Measurements from ENCODE around the gene SURF2.
A peak's percentile ranks its signal among the peaks of the same experiment; 100 is the strongest.

SURF2 gene

DNA sequence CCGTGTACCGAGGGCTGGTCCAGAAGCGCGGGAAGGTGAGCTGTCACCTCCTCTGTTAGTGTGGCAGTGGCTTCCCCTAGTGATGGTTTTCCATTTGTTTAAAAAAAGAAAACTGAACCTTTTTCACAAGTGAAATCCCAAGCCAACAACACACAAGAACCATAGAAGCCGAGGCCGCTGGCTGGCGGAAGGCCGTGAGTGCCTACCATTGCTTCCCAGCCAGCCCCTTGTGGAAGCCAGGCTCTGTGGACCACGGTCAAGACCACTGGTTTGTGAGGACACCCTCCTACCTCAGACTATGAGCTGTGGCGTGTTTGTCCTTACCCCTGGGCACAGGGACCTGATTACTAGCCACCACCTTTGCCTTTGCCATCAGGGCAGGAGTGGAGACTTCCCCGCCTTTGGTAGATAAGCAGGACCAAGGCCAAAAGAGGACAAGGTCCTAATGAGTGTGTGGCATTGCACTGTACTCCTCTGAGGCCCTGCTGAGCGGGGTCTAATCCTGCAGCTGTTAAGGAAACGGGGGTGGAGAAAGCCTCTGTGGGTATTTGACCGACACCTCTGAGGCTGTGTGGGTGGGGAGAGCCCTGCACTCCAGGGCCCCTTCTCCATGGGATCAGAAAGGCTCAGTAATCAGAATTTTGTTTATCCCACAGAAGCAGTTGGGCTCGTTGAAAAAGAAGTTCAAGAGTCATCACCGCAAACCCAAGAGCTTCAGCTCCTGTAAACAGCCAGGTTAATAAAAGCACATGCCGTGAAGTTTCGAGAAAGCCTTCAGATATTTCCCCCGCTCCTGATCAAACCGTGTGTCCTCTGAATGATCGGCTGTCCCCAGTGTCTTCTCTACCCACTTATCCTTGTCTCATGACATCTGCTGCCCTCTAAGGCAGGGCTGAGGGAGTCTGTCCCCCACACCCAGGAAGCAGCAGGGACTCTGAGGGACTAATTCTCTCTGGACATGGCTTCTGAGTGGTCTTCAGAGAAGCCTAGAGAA, 4.3 kb downstream of the SURF2 start:
- FAIRE-seq (no peak), DNase-seq (ENCODE audit: insufficient read length, low spot score) (no peak)
- 0 out of 2 replicates have a peak, but pooled peaks have one; percentile 11 for TF ChIP-seq POU2F2 (IDR thresholded peaks at IDR 0.05; ENCODE audit: low read depth, low read length)
- TF ChIP-seq SPI1 (IDR thresholded peaks at IDR 0.05; ENCODE audit: low read depth, low read length) = no peak

DNA sequence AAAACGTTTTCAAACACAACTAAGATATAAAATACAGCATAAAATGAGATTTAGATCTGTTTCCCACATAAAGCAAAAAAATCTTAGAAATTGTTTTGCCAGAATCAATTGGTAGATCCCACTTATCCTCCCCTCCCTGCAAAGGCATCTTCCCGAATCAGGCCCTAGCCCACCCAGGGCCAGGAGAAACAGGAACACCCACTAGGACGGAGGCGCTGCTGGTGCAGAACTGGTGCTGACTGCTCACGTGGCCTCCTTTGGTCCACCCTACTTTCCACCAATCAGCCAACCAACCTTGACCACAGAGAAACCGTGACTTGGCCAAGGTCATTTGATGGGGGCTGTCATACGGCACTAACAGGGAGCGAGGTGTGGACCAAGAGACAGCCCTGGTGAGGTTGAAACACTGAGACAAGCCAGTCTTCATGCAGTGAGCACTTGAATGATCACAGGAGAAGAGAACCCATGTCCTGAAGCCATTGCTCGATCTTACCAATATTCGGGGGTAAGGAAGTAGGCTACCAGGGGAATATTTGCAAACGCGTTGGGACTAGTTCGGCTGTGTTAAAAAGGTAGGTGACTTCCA, 5.2 kb downstream of the SURF2 start:
- FAIRE-seq = no peak
- TF ChIP-seq POU2F2 (IDR thresholded peaks at IDR 0.05; ENCODE audit: low read depth, low read length) = 0 out of 2 replicates have a peak, but pooled peaks have one; percentile 6
- no peak for TF ChIP-seq TAF1 (IDR thresholded peaks at IDR 0.05; ENCODE audit: low read depth, low read length)
- no peak for TF ChIP-seq PAX5 (IDR thresholded peaks at IDR 0.05; ENCODE audit: insufficient read depth, low read length, severe bottlenecking)
- TF ChIP-seq POLR2AphosphoS5 (IDR thresholded peaks at IDR 0.05; ENCODE audit: low read depth, low read length) = no peak; the same call in 1 of the 2 replicates
- no peak for TF ChIP-seq SPI1 (IDR thresholded peaks at IDR 0.05; ENCODE audit: low read depth, low read length)
- TF ChIP-seq POLR2A (IDR thresholded peaks at IDR 0.05; ENCODE audit: low read depth, low read length) = peak; percentile 51
- no peak for DNase-seq (ENCODE audit: insufficient read length, low spot score)

DNA sequence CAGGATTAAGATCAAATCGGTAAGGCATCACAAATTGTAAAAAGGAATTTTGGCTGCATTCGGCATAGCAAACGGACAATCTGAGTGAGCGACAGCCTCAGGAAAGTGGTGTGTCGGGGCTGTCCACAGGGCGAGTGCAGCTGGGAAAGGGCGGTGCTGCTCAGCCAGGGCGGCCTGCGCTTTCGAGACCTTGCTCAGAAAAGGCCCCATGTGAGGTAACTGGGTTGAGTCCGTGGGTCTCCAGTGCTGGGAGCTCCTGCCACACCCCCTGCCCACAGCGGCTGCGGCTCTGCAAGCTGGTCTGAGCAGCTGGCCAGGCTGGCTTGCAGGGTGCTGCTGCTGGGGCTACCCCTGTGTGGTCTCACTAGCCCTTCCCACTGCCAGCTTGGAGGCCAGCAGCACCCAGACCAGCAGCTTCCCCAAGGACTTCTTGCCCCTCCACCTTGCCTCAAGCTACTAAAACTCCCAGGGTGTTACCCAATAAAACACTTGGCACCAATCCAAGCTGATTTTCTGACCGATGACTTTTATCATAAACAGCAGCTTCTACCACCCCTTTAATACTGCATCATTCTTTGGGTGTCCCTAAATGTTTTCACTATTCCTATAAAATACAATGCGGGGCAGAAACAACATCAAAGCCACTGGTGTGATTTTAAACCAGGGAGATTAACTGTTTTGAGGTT, 6.2 kb downstream of the SURF2 start:
- DNase-seq (ENCODE audit: insufficient read length, low spot score) (no peak), FAIRE-seq (no peak)
- TF ChIP-seq POLR2AphosphoS5 (IDR thresholded peaks at IDR 0.05; ENCODE audit: low read depth, low read length) = peak; percentile 50; the same call in 1 of the 2 replicates
- TF ChIP-seq POLR2A (IDR thresholded peaks at IDR 0.05; ENCODE audit: low read depth, low read length) = no peak

GRCh38 chr9:133366435-133366834, 10.1 kb downstream of the SURF2 start:
- no peak for DNase-seq (ENCODE audit: insufficient read length, low spot score)
- no peak for FAIRE-seq
- no peak for TF ChIP-seq PAX5 (IDR thresholded peaks at IDR 0.05; ENCODE audit: insufficient read depth, low read length, severe bottlenecking)
- TF ChIP-seq TAF1 (IDR thresholded peaks at IDR 0.05; ENCODE audit: low read depth, low read length) = no peak
- no peak for TF ChIP-seq POLR2A (IDR thresholded peaks at IDR 0.05; ENCODE audit: low read depth, low read length)
- no peak for TF ChIP-seq POLR2AphosphoS5 (IDR thresholded peaks at IDR 0.05; ENCODE audit: low read depth, low read length)
- no peak for TF ChIP-seq POU2F2 (IDR thresholded peaks at IDR 0.05; ENCODE audit: low read depth, low read length)
- TF ChIP-seq SPI1 (IDR thresholded peaks at IDR 0.05; ENCODE audit: low read depth, low read length) = no peak

- FAIRE-seq = no peak
- DNase-seq (ENCODE audit: insufficient read length, low spot score) = no peak
- TF ChIP-seq POLR2A (IDR thresholded peaks at IDR 0.05; ENCODE audit: low read depth, low read length) (no peak), POLR2AphosphoS5 (IDR thresholded peaks at IDR 0.05; ENCODE audit: low read depth, low read length) (no peak), SPI1 (IDR thresholded peaks at IDR 0.05; ENCODE audit: low read depth, low read length) (no peak), TAF1 (IDR thresholded peaks at IDR 0.05; ENCODE audit: low read depth, low read length) (no peak), POU2F2 (IDR thresholded peaks at IDR 0.05; ENCODE audit: low read depth, low read length) (no peak), PAX5 (IDR thresholded peaks at IDR 0.05; ENCODE audit: insufficient read depth, low read length, severe bottlenecking) (no peak)
Measured at GRCh38 chr9:133367221-133367620, 10.9 kb downstream of the SURF2 start.

DNA sequence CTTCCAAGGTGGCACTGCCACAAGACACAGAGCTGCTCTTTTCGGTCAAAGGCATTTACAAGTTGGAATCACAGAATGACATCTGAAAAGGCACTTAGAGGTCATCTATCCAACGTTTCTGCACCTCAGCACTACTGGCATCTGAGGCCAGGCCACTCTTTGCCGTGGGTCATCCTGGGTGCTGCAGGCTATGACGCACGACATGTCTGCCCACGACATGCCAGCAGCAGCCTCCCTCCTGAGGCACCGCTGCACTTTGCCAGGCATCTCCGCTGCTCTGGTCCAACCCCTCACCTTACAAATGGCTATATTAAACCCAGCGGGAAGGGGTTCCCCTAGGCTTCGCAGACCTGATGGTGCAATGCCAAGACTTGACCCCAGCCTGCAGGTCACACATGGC, 11.4 kb downstream of the SURF2 start:
- FAIRE-seq (no peak), DNase-seq (ENCODE audit: insufficient read length, low spot score) (no peak)
- no peak for TF ChIP-seq POU2F2 (IDR thresholded peaks at IDR 0.05; ENCODE audit: low read depth, low read length)
- no peak for TF ChIP-seq POLR2AphosphoS5 (IDR thresholded peaks at IDR 0.05; ENCODE audit: low read depth, low read length)
- no peak for TF ChIP-seq POLR2A (IDR thresholded peaks at IDR 0.05; ENCODE audit: low read depth, low read length)

GRCh38 chr9:133368249-133368881, 12.0 kb downstream of the SURF2 start:
- TF ChIP-seq POLR2AphosphoS5 (IDR thresholded peaks at IDR 0.05; ENCODE audit: low read depth, low read length) (no peak), TAF1 (IDR thresholded peaks at IDR 0.05; ENCODE audit: low read depth, low read length) (no peak), POLR2A (IDR thresholded peaks at IDR 0.05; ENCODE audit: low read depth, low read length) (no peak), POU2F2 (IDR thresholded peaks at IDR 0.05; ENCODE audit: low read depth, low read length) (no peak), SPI1 (IDR thresholded peaks at IDR 0.05; ENCODE audit: low read depth, low read length) (no peak), PAX5 (IDR thresholded peaks at IDR 0.05; ENCODE audit: insufficient read depth, low read length, severe bottlenecking) (no peak)
- FAIRE-seq (no peak), DNase-seq (ENCODE audit: insufficient read length, low spot score) (no peak)

GRCh38 chr9:133369422-133369821, 13.1 kb downstream of the SURF2 start:
- FAIRE-seq = no peak
- no peak for TF ChIP-seq SPI1 (IDR thresholded peaks at IDR 0.05; ENCODE audit: low read depth, low read length)
- TF ChIP-seq POLR2AphosphoS5 (IDR thresholded peaks at IDR 0.05; ENCODE audit: low read depth, low read length) = no peak
- no peak for TF ChIP-seq PAX5 (IDR thresholded peaks at IDR 0.05; ENCODE audit: insufficient read depth, low read length, severe bottlenecking)
- no peak for TF ChIP-seq POU2F2 (IDR thresholded peaks at IDR 0.05; ENCODE audit: low read depth, low read length)
- TF ChIP-seq POLR2A (IDR thresholded peaks at IDR 0.05; ENCODE audit: low read depth, low read length) = no peak
- TF ChIP-seq TAF1 (IDR thresholded peaks at IDR 0.05; ENCODE audit: low read depth, low read length) = no peak
- DNase-seq (ENCODE audit: insufficient read length, low spot score) = no peak

GRCh38 chr9:133369933-133370332, 13.6 kb downstream of the SURF2 start:
- FAIRE-seq = no peak
- no peak for DNase-seq (ENCODE audit: insufficient read length, low spot score)
- TF ChIP-seq POLR2AphosphoS5 (IDR thresholded peaks at IDR 0.05; ENCODE audit: low read depth, low read length) (no peak), POLR2A (IDR thresholded peaks at IDR 0.05; ENCODE audit: low read depth, low read length) (no peak), POU2F2 (IDR thresholded peaks at IDR 0.05; ENCODE audit: low read depth, low read length) (no peak), PAX5 (IDR thresholded peaks at IDR 0.05; ENCODE audit: insufficient read depth, low read length, severe bottlenecking) (no peak)
